GM18517 (cell line): ENCODE measurements around the gene WNT8B.

ENCODE experiments used
- ATAC-seq: cut with Tn5 transposase; IDR thresholded peaks from one replicate; pipeline ENCODE4 v1.9.1; 2021; ENCODE audit warnings: mild to moderate bottlenecking, moderate library complexity; ENCODE audit not compliant: unreplicated experiment

Gene WNT8B, protein sequence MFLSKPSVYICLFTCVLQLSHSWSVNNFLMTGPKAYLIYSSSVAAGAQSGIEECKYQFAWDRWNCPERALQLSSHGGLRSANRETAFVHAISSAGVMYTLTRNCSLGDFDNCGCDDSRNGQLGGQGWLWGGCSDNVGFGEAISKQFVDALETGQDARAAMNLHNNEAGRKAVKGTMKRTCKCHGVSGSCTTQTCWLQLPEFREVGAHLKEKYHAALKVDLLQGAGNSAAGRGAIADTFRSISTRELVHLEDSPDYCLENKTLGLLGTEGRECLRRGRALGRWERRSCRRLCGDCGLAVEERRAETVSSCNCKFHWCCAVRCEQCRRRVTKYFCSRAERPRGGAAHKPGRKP

DNA sequence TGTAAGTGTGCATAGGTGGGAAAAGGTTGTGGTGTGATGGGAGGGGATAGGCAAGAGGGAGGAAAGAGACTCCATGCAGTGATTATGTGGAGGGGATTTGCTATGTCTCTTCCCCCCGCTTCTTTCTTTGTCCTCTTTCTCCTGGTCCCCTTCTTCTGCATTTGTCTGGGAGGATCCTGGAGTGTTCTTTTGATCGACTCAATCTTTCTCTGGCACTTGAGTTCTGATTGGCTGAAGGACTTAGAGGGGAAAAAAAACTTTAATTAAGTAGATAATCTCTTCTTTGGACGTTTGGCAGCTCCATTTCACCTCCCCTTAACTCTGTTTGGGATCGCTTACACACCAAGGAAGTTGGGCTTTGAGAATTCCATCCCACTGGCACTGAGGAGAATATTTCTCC is at the start of gene WNT8B:
TSS of gene WNT8B (plus strand) at position 301 of the 400 bp plus-strand sequence. CDS start 160 bp downstream, outside the sequence.
- no peak for ATAC-seq

DNA sequence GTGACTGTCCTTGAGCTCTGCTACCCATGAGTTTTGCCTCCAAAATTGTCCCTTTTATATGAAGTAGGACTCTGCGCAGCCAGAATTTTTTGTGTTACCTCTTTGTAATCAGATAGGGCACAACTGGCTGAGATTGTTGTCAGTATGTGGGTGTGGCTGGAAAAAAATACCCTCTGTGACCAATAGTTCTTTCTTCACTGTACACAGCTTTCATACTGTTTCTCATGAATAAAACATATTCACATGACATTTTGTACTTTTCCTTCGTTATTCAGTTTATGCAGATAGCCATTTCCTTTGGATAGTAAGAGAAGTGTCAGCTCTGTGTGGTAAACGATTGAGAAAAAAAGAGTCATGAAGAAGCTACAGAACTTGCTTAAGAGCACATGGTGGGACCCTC is 49.6 kb upstream of the WNT8B start:
- ATAC-seq = no peak

DNA sequence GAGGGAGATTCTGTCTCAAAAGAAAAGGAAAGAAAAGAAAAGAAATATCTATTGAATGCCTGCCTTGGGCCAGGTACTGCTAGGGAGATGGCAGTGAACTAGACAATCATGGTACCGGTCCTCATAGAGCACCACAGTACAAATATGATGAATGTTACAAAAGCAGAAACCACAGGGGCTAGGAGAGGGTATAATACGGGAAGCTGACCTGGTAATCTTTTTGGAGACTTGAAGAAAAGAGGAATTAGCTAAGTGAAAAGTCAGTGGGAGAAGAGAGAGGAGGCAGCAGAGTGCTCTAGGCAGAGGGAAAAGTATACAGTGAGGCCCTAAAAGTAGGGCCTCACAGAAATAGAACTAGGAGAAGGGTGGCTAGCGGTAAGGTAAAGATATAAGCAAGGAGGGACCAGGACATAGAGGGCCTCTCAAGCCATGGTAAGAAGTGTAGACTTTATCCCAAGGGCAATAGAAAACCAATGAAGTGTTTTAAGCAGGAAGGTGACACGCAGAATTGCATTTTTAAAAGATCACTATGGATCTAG is 42.8 kb upstream of the WNT8B start:
- ATAC-seq = no peak

DNA sequence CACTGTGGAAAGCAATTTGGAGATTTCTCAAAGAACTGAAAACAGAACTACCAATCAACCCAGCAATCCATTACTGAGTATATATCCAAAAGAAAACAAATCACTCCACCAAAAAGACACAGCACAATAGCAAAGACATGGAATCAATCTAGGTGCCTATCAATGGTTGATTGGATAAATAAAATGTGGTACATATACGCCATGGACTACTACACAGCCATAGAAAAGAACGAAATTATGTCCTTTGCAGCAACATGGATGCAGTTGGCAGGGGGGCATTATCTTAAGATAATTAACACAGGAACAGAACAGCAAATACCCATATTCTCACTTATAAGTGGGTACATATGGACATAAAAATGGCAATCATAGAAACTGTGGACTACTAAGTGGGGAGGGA is 35.4 kb upstream of the WNT8B start:
- no peak for ATAC-seq

DNA sequence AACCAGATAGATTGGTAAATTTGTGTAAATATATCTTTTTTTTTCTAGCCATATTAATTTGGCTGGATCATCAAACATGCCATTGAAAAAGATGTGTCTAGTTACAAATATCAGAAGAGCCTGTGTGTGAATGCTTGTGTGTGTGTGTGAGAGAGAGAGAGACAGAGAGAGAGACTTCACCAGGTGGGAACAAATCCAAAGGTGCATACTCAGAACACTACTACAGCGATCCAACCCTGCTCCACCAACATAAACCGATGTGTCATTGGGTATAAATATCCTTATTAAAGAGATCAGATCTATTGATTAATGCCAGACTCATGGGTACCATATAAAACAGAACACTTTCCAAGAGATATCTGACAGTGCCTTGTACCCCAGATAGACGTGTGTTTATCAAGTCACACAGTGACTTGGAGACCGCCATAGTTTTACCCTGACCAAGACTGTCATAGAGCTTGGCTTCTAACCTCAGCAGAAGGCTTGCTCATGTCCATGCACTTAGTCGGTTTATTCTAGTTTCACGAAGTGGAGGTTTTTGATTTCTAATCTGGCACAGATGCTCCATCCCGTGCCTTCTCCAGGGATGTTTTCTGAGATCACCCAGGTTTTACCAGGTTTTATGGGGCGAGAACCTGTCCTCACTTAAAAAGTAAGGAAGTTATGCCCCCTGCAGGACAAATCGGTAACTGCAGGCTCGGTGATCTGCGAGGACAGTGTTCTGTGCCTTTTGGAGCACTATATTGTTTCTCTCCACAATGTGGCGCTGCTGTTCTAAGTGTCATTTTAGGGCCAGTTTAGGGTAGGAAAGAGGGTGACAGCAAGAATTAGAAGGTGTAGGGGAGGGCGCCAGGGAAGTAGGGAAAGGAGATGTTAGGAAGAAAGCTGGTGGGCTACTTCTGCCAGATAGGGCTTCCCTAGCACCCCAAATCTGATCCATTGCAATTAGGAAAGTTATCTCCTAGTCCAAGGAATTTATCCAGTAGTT is 29.3 kb upstream of the WNT8B start:
- peak; percentile 73 for ATAC-seq

DNA sequence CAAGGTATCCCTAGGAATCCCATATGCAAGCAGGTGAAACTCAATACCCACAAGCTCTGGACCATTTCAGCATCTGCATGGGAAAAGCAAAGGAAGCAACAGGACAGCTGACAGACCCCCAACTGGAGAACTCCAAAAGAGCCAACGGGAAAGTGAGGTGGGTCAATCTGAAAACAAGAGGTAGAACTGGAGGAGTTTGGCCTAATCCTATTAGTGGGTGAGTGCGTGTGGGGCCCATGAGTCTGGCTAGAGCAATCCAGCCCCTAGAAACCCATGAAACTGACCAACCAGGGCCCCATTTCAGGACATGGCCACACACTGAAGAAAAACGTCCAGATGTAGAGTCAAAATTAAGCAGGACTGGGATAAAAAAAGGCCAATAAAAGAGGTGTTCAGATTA is 26.6 kb upstream of the WNT8B start:
- ATAC-seq = no peak

DNA sequence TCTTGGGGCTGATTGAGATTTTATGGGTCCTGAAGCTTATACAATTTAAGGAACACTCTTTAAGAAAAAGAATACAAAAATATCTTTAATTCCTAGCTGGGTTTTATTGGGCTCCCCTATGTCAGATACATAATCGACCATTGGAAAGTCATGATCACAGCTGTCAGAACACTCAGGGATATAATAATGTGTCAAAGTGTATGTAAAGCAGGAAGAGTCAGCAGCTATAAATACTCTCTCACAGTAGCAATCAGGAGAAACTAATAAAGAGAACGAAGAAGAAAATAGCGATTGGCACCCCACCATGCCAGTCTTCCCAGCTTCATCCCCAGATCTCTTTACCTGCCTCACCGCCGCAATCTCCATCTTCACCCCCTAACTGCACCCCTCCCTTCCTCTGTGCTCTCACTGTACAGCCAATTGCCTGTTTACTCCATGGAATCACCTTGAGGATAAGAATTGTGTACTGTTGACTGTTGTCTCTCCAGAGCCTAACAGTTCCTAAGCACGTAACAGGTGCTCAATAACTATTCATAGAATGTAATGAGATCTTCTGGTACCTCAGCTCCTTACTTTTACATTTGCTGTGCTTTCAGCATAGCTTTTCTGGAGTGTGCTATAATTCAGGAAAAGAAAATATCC is 24.0 kb upstream of the WNT8B start:
- ATAC-seq = no peak

DNA sequence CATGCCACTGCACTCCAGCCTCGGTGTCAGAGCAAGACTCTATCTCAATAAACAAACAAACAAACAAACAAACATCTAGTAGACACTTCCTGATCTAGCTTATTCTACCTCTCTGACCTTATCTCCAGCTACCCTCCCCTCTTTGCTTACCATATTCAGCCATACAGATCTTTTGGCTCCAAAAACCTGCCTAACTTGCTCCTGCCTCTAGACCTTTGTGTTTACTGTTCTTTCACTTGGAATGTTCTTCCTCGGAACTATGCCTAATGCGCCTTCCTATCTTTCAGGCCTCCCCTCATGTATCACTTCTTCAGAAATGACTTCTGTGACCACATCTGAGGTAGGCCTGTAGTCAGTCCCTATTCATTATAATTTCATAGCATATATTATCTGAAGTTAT is 20.3 kb upstream of the WNT8B start:
- ATAC-seq = no peak

DNA sequence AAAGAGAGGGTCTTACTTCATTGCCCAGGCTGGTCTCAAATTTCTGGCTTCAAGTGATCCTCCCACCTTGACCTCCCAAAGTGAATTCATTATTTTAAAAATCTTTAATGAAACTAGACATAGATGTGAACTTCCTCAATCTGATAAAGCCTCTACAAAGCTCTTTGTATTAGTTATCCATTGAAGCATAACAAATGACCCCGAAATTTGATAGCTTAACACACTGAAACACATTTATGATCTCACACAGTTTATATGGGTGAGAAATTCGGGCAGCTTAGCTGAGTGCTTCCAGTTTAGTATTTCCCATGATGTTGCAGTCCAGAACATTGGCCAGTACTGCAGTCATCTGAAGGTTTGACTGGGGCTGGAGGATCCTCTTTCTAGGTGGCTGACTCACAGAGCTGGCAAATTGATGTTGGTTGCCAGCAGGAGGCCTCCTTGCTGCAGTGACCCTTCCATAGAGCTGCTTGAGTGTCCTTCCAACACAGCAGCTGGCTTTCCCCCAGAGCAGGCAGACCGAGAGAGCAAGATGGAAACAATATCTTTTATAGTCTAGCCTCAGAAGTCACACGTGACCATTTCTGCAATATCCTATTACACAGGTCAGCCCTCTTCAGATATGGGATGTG is 16.6 kb upstream of the WNT8B start:
- no peak for ATAC-seq

DNA sequence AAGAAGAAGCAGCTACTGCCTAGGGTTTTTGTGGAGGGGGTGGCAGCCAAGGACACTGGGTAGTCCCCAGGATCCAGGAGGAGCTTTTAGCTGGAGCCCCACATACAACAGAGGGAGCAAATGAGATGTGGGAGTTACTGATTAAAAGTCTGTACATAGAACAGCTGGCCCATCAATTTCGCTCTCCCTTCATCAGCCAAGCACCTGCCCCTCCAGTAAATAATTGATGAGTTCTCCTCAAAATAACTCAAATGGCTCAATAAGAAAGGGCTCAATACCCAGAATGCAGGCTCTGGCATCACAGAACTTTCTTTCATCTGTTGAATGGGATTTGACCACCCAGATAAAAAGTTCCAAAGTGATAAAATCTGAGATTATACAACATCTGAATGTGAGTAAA is 15.1 kb upstream of the WNT8B start:
- ATAC-seq = no peak

DNA sequence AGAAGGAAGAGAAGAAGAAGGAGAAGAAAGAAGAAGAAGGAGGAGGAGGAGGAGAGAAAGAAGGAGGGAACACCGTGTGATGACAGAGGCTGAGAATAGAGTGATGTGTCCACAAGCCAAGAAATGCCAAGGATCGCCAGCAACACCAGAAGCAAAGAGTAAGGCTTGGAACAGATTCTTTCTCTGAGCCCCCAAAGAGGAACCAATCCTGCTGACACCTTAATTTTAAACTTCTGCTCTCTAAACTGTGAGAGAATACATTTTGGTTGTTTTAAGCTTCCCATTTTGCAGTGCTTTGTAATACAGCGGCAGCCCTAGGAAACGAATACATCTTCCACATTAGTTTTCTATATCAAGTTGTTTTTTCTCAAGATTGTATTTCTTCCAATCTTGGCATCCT is 13.9 kb upstream of the WNT8B start:
- ATAC-seq = no peak

DNA sequence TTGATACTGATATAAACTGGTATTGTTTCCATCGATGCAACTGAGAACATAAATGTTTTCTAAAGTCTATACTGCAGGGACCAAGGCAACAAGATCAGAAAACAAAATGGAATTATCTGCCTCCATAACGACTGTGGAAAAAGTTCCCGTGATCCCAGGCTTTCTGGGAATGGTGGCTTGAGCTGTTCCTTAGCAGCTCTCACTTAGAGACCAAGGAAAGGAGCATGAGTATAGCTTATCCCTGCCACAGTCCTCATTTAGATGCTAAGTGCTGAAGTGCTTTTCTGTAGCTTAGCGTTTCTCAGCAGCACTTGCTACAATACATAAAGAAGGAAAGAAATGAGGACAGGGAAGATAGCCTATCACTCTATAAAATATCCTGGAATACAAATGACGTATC is 5.5 kb downstream of the WNT8B start:
- no peak for ATAC-seq

DNA sequence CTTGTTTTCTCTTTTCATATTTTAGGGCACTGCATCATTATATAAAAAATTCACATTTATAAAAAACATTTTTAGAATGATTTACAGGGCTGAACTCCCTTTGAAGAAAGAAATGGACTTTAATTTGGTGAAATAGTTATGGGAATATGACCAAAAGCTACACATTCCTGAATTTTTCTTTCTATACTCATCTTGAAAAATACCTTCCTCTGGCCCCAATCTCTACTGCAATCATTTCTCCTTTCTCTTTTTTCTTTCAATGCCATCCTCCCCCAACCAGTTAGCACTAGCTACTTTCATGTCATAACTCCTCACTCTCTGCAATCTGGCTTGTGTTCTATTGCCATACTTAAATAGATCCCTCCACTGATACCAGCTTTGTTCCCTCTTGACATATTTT is 6.2 kb downstream of the WNT8B start:
- ATAC-seq = no peak

DNA sequence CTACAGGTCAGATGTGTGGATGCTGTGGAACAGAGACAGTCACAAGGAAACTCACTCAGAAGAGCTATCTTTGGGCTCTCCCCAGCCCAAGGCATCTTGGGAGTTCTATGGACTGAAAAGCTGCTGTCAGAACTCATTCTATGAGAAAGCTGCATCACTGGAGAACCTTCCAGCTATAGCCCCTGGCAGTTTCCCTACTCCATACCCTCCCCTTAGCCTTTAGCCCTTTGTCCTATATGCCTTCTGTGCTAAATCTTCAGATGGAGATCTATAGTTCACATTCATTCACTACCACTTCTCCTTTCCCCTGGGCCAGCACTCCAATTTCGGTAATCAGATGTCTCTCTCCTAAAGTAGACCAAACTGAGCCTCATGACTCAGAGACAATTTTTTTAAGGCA is 6.9 kb downstream of the WNT8B start:
- ATAC-seq = no peak

DNA sequence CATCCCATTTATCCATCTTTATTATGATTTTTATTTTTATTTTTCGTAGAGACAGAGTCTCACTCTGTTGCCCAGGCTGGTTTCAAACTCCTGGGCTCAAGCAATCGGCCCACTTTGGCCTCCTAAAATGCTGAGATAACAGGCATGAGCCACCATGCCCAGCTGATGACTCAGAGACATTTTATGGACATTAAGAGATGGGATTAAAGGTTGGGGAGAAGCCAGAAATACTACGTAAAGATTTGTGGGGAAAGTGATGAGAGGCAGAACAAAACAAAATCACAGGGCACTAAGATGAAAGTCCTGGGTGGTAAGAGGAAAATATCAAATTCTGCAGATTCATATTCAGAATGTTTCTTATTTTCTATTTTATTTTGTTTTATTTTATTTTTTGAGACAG is 7.6 kb downstream of the WNT8B start:
- ATAC-seq = no peak

DNA sequence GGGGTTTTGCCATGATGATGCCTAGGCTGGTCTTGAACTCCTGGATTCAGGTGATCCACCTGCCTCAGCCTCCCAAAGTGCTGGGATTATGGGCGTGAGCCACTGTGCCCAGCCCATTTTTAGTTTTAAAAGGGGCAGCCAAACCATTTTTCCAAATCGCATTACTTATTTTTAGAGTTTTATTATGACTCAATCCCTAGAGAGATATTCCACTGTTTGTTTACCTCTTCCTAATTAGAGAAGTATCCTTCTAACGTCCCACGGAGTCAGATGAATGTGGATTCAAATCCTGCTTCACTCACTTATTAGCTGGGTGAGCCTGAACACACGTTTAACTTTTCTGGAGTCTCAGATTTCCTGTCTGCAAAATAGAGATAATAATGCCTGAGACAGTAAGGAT is 15.2 kb downstream of the WNT8B start:
- no peak for ATAC-seq

DNA sequence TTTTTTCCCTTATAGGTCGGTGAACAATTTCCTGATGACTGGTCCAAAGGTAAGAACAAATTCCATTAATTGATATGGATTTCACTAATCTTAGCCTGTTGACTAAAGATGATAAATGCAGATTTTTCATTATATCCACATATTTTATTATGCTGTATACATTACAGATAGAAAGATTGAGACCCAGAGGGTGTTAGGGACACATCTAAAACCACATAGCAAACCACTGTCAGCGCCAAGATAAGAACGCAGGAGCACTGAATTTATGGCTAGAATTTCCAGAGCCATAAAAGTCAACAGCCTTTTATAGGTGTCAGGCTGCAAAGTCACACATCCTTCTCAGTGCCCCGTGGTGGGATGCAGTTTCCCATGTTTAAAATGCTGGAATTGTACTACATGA is 16.2 kb downstream of the WNT8B start:
- no peak for ATAC-seq

DNA sequence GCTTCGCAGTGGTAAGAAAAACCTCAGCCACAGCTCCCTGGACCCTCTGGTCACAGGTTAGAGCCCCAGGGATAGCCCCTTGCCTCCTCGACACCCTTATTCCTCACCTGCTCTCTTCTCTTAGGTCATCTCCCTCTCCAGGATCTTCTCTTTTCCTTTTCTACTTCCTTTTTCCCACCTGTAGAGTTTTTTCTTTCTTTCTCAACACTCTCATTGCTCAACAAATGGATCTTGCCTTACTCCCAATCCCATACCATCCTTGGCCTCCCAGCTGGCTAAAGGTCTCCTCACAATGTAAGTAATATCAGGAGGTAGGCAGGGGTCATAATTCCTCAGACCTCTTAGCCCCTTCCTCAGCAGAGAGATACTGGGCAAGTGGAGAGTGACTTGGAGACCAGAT is 17.2 kb downstream of the WNT8B start:
- ATAC-seq = no peak

DNA sequence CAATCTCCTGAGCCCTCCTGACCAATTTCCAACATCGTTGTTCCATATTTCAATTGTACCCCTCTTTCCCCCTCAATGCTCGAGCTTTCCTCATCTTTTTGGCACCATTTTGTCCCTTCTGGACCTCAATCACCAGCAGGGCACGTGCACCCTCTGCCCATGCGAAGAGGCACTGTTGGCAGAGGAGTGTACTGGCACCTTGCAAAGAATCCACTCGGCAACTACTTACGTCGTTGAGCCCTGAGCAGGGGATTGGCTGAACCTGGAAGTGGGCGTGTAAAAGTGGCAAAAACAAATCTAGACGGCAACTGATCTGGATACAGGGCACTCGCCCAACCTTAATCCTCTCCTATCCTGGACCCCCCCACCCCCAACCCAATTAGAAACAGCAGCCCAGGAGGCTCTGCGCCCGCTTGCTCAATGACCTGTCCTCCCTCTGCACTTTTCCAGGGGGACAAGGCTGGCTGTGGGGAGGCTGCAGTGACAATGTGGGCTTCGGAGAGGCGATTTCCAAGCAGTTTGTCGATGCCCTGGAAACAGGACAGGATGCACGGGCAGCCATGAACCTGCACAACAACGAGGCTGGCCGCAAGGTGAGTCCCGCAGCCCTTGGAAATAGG is 18.8 kb downstream of the WNT8B start:
- ATAC-seq = peak; percentile 99

DNA sequence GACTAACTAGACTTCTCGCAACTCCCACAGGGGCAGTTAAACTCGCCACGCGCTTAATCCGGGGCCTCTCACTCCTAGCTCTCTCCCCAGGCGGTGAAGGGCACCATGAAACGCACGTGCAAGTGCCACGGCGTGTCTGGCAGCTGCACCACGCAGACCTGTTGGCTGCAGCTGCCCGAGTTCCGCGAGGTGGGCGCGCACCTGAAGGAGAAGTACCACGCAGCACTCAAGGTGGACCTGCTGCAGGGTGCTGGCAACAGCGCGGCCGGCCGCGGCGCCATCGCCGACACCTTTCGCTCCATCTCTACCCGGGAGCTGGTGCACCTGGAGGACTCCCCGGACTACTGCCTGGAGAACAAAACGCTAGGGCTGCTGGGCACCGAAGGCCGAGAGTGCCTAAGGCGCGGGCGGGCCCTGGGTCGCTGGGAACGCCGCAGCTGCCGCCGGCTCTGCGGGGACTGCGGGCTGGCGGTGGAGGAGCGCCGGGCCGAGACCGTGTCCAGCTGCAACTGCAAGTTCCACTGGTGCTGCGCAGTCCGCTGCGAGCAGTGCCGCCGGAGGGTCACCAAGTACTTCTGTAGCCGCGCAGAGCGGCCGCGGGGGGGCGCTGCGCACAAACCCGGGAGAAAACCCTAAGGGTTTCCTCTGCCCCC is 19.5 kb downstream of the WNT8B start:
- no peak for ATAC-seq
